Measurements from ENCODE around the gene DISP1.

GRCh38 chr1:222777463-222777862 is 37.4 kb upstream of the DISP1 start:
- TF ChIP-seq CTCF (IDR thresholded peaks at IDR 0.05) (no peak), POLR2AphosphoS5 (IDR thresholded peaks at IDR 0.05) (no peak)

All from prostate gland (tissue), 2 donors.